A172 (cell line): Measurements from ENCODE around the gene GRB2. TPM values are rescaled to one million over a fixed set of nuclear protein-coding genes. Genes with fewer than 3 reads are reported as not detected.
"Not testable (repeated sequence)": the region's sequence is repeated elsewhere in the genome, so short reads cannot be mapped to it uniquely, and the experiment has no call there.

Experiments used
- DNase-seq: peaks from one replicate; pipeline ENCODE4 v3.0.0-alpha.2; 2015; ENCODE audit warnings: low spot score
- total RNA-seq: library from RNA; depleted of rRNA; stranded (reverse); fragments of >200 nt; shearing (Covaris generic); gene quantifications from 2 replicates; pipeline ENCODE4 v1.2.3, GENCODE V29; 2014; rRNA removed

Gene GRB2
- total RNA-seq, 1 experiment from 2014 or later: 123 TPM

GRCh38 chr17:75285123-75285522 lies 120.4 kb downstream of the GRB2 start:
- no peak for DNase-seq

- DNase-seq: not testable (repeated sequence)
Measured at GRCh38 chr17:75280189-75280588, 125.3 kb downstream of the GRB2 start.

GRCh38 chr17:75277664-75278071 lies 127.8 kb downstream of the GRB2 start:
- peak; percentile 66 for DNase-seq

GRCh38 chr17:75273977-75274708 lies 131.3 kb downstream of the GRB2 start:
- DNase-seq: peak; percentile 46

GRCh38 chr17:75272848-75273184 lies 132.7 kb downstream of the GRB2 start:
- DNase-seq: no peak

GRCh38 chr17:75271955-75272847 lies 133.3 kb downstream of the GRB2 start:
- DNase-seq: no peak

GRCh38 chr17:75271233-75271954 lies 134.1 kb downstream of the GRB2 start:
- DNase-seq: peak; percentile 54

- no peak for DNase-seq
Measured at GRCh38 chr17:75270966-75271232, 134.6 kb downstream of the GRB2 start, which contains the start of gene MIF4GD. TSS of gene MIF4GD (minus strand) at chr17:75271231. CDS start at chr17:75270195, 1,036 bp downstream.

- DNase-seq: peak; percentile 67
Measured at GRCh38 chr17:75270218-75270965, 135.1 kb downstream of the GRB2 start.

- DNase-seq: no peak
Measured at GRCh38 chr17:75269844-75270217, 135.6 kb downstream of the GRB2 start.

Other genes with a start within 250 kb of the GRB2 start
- 201 and 239 TPM in 2 replicates for gene SUMO2, start 222.7 kb downstream of the GRB2 start, total RNA-seq
- gene NUP85, start 200.0 kb downstream of the GRB2 start, total RNA-seq: 55.6 and 59.1 TPM in 2 replicates
- gene GGA3, start 144.1 kb downstream of the GRB2 start, total RNA-seq: 12.9 and 15.1 TPM in 2 replicates
- 100 and 101 TPM in 2 replicates for gene MRPS7, start 143.8 kb downstream of the GRB2 start, total RNA-seq
- 34.2 and 43.5 TPM in 2 replicates for gene MIF4GD, start 134.4 kb downstream of the GRB2 start, total RNA-seq
- gene SLC25A19, start 116.2 kb downstream of the GRB2 start, total RNA-seq: 13.6 and 22.6 TPM in 2 replicates
- 49.7 and 53.9 TPM in 2 replicates for gene TMEM94, start 51.0 kb upstream of the GRB2 start, total RNA-seq
- 8.4 and 10.8 TPM in 2 replicates for gene CASKIN2, start 109.9 kb upstream of the GRB2 start, total RNA-seq
- 43.9 and 48.6 TPM in 2 replicates for gene TSEN54, start 110.8 kb upstream of the GRB2 start, total RNA-seq
- 1.6 and 4.0 TPM in 2 replicates for gene LLGL2, start 120.0 kb upstream of the GRB2 start, total RNA-seq
- 7.1 and 9.6 TPM in 2 replicates for gene MYO15B, start 182.1 kb upstream of the GRB2 start, total RNA-seq
- 0.07 and 0.26 TPM in 2 replicates for gene SMIM5, start 227.8 kb upstream of the GRB2 start, total RNA-seq